ENCODE results near the gene DTHD1. TPM values are rescaled to one million over a fixed set of nuclear protein-coding genes. Genes with fewer than 3 reads are reported as not detected.

Gene DTHD1
- total RNA-seq, 4 donors from 2014 or later = 0.26 to 0.66 TPM; not detected in 2

GRCh38 chr4:36316607-36317006, 35.2 kb downstream of the DTHD1 start:
- Histone ChIP-seq H3K9me3 (no peaks in the 10 kb centered on the region), H3K4me1 (no peaks in the 10 kb centered on the region), H3K4me3 (no peak overlapping the region), H3K36me3 (no peaks in the 10 kb centered on the region), H3K27me3 (no peaks in the 10 kb centered on the region), H3K27ac (replicated peaks in 1 of 4) (no peak overlapping the region)
- TF ChIP-seq EP300 (IDR thresholded peaks at IDR 0.05) (no peak), POLR2A (IDR thresholded peaks at IDR 0.05; ENCODE audit: low read depth) (no peak), CTCF (IDR thresholded peaks at IDR 0.05) (no peak), POLR2AphosphoS5 (IDR thresholded peaks at IDR 0.05) (no peak)
- DNase-seq (ENCODE audit: extremely low spot score) = no peak
- intact Hi-C loops (cut with DNase I) = no loop called here

- no peak overlapping the region for H3K4me3 ChIP-seq
- TF ChIP-seq EP300 (IDR thresholded peaks at IDR 0.05) = no peak
- no peak for TF ChIP-seq POLR2A (IDR thresholded peaks at IDR 0.05; ENCODE audit: low read depth)
- no peak for TF ChIP-seq POLR2AphosphoS5 (IDR thresholded peaks at IDR 0.05)
- no peak for TF ChIP-seq CTCF (IDR thresholded peaks at IDR 0.05)
- H3K4me1 ChIP-seq = no peaks in the 10 kb centered on the region
- no peak overlapping the region for H3K27ac ChIP-seq (replicated peaks in 1 of 4)
- H3K36me3 ChIP-seq = no peaks in the 10 kb centered on the region
- intact Hi-C loops (cut with DNase I) = no loop called here
- whole genome bisulfite sequencing = 80% methylated on average over 1 of the region's 1 CpG
- H3K27me3 ChIP-seq = no peaks in the 10 kb centered on the region
- no peaks in the 10 kb centered on the region for H3K9me3 ChIP-seq
- DNase-seq (ENCODE audit: extremely low spot score) = no peak
Measured at GRCh38 chr4:36317721-36318120, 36.3 kb downstream of the DTHD1 start.

GRCh38 chr4:36320117-36320896, 38.9 kb downstream of the DTHD1 start:
- intact Hi-C loops (cut with DNase I) = no loop called here
- Histone ChIP-seq H3K4me1 (no peaks in the 10 kb centered on the region), H3K36me3 (no peaks in the 10 kb centered on the region), H3K27me3 (no peaks in the 10 kb centered on the region), H3K4me3 (no peak overlapping the region), H3K27ac (replicated peaks in 1 of 4) (no peak overlapping the region), H3K9me3 (no peaks in the 10 kb centered on the region)
- DNase-seq (ENCODE audit: extremely low spot score) = no peak
- WGBS = 72% methylated on average over 6 of the region's 6 CpGs
- TF ChIP-seq POLR2A (IDR thresholded peaks at IDR 0.05; ENCODE audit: low read depth) = no peak
- TF ChIP-seq EP300 (IDR thresholded peaks at IDR 0.05) = no peak

GRCh38 chr4:36321176-36321575, 39.8 kb downstream of the DTHD1 start:
- 70% methylated on average over 4 of the region's 4 CpGs for WGBS
- no peak overlapping the region for H3K27ac ChIP-seq (replicated peaks in 1 of 4)
- no peaks in the 10 kb centered on the region for H3K36me3 ChIP-seq
- no peak overlapping the region for H3K4me3 ChIP-seq
- DNase-seq (ENCODE audit: extremely low spot score) = no peak
- no peaks in the 10 kb centered on the region for H3K4me1 ChIP-seq
- TF ChIP-seq EP300 (IDR thresholded peaks at IDR 0.05) (no peak), CTCF (IDR thresholded peaks at IDR 0.05) (no peak), POLR2AphosphoS5 (IDR thresholded peaks at IDR 0.05) (no peak), POLR2A (IDR thresholded peaks at IDR 0.05; ENCODE audit: low read depth) (no peak)
- no peaks in the 10 kb centered on the region for H3K9me3 ChIP-seq
- intact Hi-C loops (cut with DNase I) = no loop called here
- no peaks in the 10 kb centered on the region for H3K27me3 ChIP-seq

- no peak overlapping the region for H3K4me3 ChIP-seq
- WGBS = 33% methylated on average over 7 of the region's 7 CpGs
- intact Hi-C loops (cut with DNase I) = no loop called here
- no peaks in the 10 kb centered on the region for H3K36me3 ChIP-seq
- H3K27me3 ChIP-seq = no peaks in the 10 kb centered on the region
- H3K9me3 ChIP-seq = no peaks in the 10 kb centered on the region
- DNase-seq (ENCODE audit: extremely low spot score) = no peak
- TF ChIP-seq POLR2A (IDR thresholded peaks at IDR 0.05; ENCODE audit: low read depth) = no peak
- TF ChIP-seq POLR2AphosphoS5 (IDR thresholded peaks at IDR 0.05) = no peak
- no peak for TF ChIP-seq EP300 (IDR thresholded peaks at IDR 0.05)
- no peak for TF ChIP-seq CTCF (IDR thresholded peaks at IDR 0.05)
- H3K4me1 ChIP-seq = no peaks in the 10 kb centered on the region
- H3K27ac ChIP-seq (replicated peaks in 1 of 4) = no peak overlapping the region
Measured at GRCh38 chr4:36322921-36323354, 41.5 kb downstream of the DTHD1 start.

Data from esophagus muscularis mucosa (tissue), 4 donors.